ENCODE results near the gene CTU1. TPM values are rescaled to one million over a fixed set of nuclear protein-coding genes. Genes with fewer than 3 reads are reported as not detected.
A peak's percentile ranks its signal among the peaks of the same experiment; 100 is the strongest.

The CTU1 gene
- total and polyA plus RNA-seq, 2 experiments from 2014 or later, result 9.4 to 13.5 TPM

DNA sequence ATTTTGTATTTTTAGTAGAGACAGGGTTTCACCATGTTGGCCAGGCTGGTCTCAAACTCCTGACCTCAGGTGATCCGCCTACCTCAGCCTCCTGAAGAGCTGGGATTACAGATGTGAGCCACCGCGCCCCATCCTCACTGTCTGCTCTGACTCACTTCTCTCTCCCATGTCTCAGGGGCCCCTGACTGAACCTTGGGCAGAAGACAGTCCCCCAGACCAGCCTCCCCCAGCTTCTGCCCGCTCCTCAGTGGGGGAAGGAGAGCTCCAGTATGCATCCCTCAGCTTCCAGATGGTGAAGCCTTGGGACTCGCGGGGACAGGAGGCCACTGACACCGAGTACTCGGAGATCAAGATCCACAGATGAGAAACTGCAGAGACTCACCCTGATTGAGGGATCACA lies 21.5 kb upstream of the CTU1 start:
- H3K4me1 ChIP-seq (ENCODE audit: low read depth), result no peaks in the 10 kb centered on the region

DNA sequence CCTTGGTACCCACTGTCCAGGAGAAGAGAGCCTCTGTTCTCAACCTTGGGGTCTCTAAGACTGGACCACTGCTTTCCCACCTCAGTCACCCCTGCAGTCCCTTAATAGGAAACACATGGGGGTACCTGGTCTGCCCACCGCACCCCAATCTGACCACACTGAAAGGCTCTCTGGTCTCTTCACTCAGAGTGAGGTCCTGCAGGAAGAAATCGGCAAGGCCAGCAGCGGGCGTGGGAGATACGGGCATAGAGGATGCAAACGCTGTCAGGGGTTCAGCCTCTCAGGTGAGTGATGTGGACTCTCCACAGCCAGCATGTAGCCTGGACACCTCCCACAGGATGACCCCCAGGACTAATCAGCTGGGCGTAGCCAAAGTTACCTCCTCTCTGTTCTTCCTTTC lies 20.0 kb upstream of the CTU1 start:
- no peaks in the 10 kb centered on the region for H3K9me3 ChIP-seq (ENCODE audit: low read depth)
- TF ChIP-seq CTCF (IDR thresholded peaks at IDR 0.05; ENCODE audit: low read depth, low read length), result no peak
- H3K4me3 ChIP-seq, result no peak overlapping the region
- no peaks in the 10 kb centered on the region for H3K4me1 ChIP-seq (ENCODE audit: low read depth)
- H3K36me3 ChIP-seq, result no peaks in the 10 kb centered on the region
- no peaks in the 10 kb centered on the region for H3K27me3 ChIP-seq
- no peak for DNase-seq (ENCODE audit: low read depth in 1 of 2, low spot score in 1 of 2)
- no peak overlapping the region for H3K27ac ChIP-seq

More for the DNA sequence above, 21.5 kb upstream of the CTU1 start:
- H3K4me3 ChIP-seq, result no peak overlapping the region
- no peak for TF ChIP-seq CTCF (IDR thresholded peaks at IDR 0.05; ENCODE audit: low read depth, low read length)
- H3K27ac ChIP-seq, result no peak overlapping the region
- no peak for DNase-seq (ENCODE audit: low read depth in 1 of 2, low spot score in 1 of 2)
- no peaks in the 10 kb centered on the region for H3K36me3 ChIP-seq
- H3K9me3 ChIP-seq (ENCODE audit: low read depth), result no peaks in the 10 kb centered on the region
- H3K27me3 ChIP-seq, result no peaks in the 10 kb centered on the region

- no peak for TF ChIP-seq CTCF (IDR thresholded peaks at IDR 0.05; ENCODE audit: low read depth, low read length)
- Histone ChIP-seq H3K27ac (no peak overlapping the region), H3K4me3 (no peak overlapping the region), H3K36me3 (no peaks in the 10 kb centered on the region), H3K27me3 (no peaks in the 10 kb centered on the region), H3K9me3 (ENCODE audit: low read depth) (no peaks in the 10 kb centered on the region), H3K4me1 (ENCODE audit: low read depth) (no peaks in the 10 kb centered on the region)
- peak in 1 of 2 donors; percentile 88 for DNase-seq (ENCODE audit: low read depth in 1 of 2, low spot score in 1 of 2)
These were observed 19.5 kb upstream of the CTU1 start for GRCh38 chr19:51127755-51128154.

DNA sequence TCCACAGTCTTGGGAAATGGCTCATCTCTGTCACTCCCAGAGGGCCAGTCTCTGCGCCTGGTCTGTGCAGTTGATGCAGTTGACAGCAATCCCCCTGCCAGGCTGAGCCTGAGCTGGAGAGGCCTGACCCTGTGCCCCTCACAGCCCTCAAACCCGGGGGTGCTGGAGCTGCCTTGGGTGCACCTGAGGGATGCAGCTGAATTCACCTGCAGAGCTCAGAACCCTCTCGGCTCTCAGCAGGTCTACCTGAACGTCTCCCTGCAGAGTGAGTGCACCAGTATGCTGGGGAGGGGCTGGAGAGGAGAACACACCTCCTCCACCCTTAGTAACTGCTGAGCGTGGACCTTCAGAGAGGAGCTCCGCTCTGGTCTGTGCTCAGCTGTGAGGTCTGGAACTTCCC lies 18.8 kb upstream of the CTU1 start:
- H3K4me3 ChIP-seq, result no peak overlapping the region
- TF ChIP-seq CTCF (IDR thresholded peaks at IDR 0.05; ENCODE audit: low read depth, low read length), result no peak
- H3K9me3 ChIP-seq (ENCODE audit: low read depth), result no peaks in the 10 kb centered on the region
- H3K4me1 ChIP-seq (ENCODE audit: low read depth), result no peaks in the 10 kb centered on the region
- no peaks in the 10 kb centered on the region for H3K27me3 ChIP-seq
- no peak overlapping the region for H3K27ac ChIP-seq
- no peak for DNase-seq (ENCODE audit: low read depth in 1 of 2, low spot score in 1 of 2)
- H3K36me3 ChIP-seq, result no peaks in the 10 kb centered on the region

- H3K27me3 ChIP-seq, result no peaks in the 10 kb centered on the region
- no peaks in the 10 kb centered on the region for H3K4me1 ChIP-seq (ENCODE audit: low read depth)
- no peak overlapping the region for H3K27ac ChIP-seq
- H3K36me3 ChIP-seq, result no peaks in the 10 kb centered on the region
- H3K4me3 ChIP-seq, result no peak overlapping the region
- DNase-seq (ENCODE audit: low read depth in 1 of 2, low spot score in 1 of 2), result no peak
- no peak for TF ChIP-seq CTCF (IDR thresholded peaks at IDR 0.05; ENCODE audit: low read depth, low read length)
- H3K9me3 ChIP-seq (ENCODE audit: low read depth), result no peaks in the 10 kb centered on the region
These were observed 17.3 kb upstream of the CTU1 start for GRCh38 chr19:51125421-51126075.
